ENCODE measurements around the gene APC2. TPM values are rescaled to one million over a fixed set of nuclear protein-coding genes. Genes with fewer than 3 reads are reported as not detected.
A peak's percentile ranks its signal among the peaks of the same experiment; 100 is the strongest.

APC2 gene
- total RNA-seq, 1 experiment from 2014 or later = 11.9 TPM

- Histone ChIP-seq H3K4me3 (ENCODE audit: low read depth in 2 of 2, low read length in 2 of 2) (peak overlapping the region; percentile 54 to 57), H3K36me3 (ENCODE audit: control insufficient read depth, insufficient read depth, low read length) (peaks cover 6% of the 10 kb centered on the region; the same call in 1 of the 2 replicates), H3K4me1 (ENCODE audit: control insufficient read depth, insufficient read depth, low read length) (peaks cover 18% of the 10 kb centered on the region), H3K27me3 (ENCODE audit: control insufficient read depth, insufficient read depth, low read length) (no peaks in the 10 kb centered on the region), H3K9me3 (ENCODE audit: control insufficient read depth, insufficient read depth, low read depth, low read length) (no peaks in the 10 kb centered on the region), H3K27ac (ENCODE audit: low read length) (peak overlapping the region; percentile 54)
- CTCF ChIA-PET = no interaction called here
- intact Hi-C loops (cut with micrococcal nuclease; ENCODE audit: unreplicated experiment) (no loop called here), in situ Hi-C loops (cut with HindIII; ENCODE audit: low pct_unique_long_range_greater_than_20kb, low sequenced_read_pairs) (no loop called here)
- no TSS peak for BruUV-seq (replicated peaks)
- DNase-seq (ENCODE audit: low read depth, low spot score) (no peak), ATAC-seq (peak; percentile 50)
- TF ChIP-seq TCF7L2 (IDR thresholded peaks at IDR 0.05; ENCODE audit: low read depth, low read length) (no peak), SIN3A (IDR thresholded peaks at IDR 0.05; ENCODE audit: borderline replicate concordance, insufficient read depth, low read depth, low read length) (no peak; the same call in 1 of the 2 replicates)
- POLR2A ChIA-PET = no interaction called here
Measured at GRCh38 chr19:1400281-1401137, 49.4 kb upstream of the APC2 start.

DNA sequence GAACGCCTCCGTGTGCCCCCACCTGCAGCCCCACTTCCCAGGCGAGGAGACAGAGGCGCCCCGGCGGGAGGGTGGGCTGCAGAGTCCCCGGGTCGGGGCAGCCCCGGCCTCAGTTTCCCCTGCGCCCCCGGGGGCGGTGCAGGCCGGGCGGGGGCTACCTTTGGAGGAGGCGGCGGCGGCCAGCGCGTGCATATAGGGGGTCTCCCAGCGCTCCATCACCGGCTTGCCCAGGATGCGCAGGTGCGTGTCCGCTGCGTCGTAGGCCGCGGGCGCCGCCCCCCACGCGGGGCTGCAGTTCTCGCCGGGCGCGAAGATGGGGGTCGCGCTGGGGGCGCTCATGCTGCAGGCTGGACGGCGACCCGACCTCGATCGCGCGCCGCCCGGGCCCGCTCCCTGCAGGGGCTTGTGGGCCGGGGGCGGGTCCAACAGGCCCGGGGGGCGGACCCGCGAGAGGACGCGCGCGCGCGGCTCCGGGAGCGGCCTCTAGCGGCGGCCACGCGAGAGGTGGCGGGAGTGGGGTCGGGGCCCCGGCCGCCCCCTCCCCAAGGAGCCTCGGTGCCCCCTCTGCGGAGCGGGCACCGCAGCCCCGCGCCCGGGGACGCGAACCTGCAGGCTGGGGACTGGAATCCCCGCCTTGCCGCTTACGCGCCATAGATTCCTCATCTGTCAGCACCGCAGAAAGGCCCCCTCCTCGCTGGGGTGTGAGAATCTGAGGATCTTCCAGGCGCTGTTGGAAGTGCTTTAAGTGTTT lies 48.6 kb upstream of the APC2 start, which contains the start of gene GAMT:
GAMT (minus strand) TSS at position 405 of the 751 bp plus-strand sequence; CDS start at position 339, 66 bp downstream.
- Histone ChIP-seq H3K4me3 (ENCODE audit: low read depth in 2 of 2, low read length in 2 of 2) (peak within 1 kb of the TSS; percentile 54 to 57), H3K4me1 (ENCODE audit: control insufficient read depth, insufficient read depth, low read length) (peaks cover 13% of the 10 kb centered on the region), H3K9me3 (ENCODE audit: control insufficient read depth, insufficient read depth, low read depth, low read length) (no peaks in the 10 kb centered on the region), H3K27ac (ENCODE audit: low read length) (peak within 1 kb of the TSS; percentile 54), H3K27me3 (ENCODE audit: control insufficient read depth, insufficient read depth, low read length) (no peaks in the 10 kb centered on the region), H3K36me3 (ENCODE audit: control insufficient read depth, insufficient read depth, low read length) (peaks cover 6% of the 10 kb centered on the region; the same call in 1 of the 2 replicates)
- in situ Hi-C loops (cut with HindIII; ENCODE audit: low pct_unique_long_range_greater_than_20kb, low sequenced_read_pairs) (no loop called here), intact Hi-C loops (cut with micrococcal nuclease; ENCODE audit: unreplicated experiment) (no loop called here)
- BruUV-seq (replicated peaks) = no TSS peak
- ChIA-PET CTCF (no interaction called here), POLR2A (no interaction called here)
- DNase-seq (ENCODE audit: low read depth, low spot score) (no peak), ATAC-seq (peak; percentile 75)
- peak; percentile 84; the same call in 1 of the 2 replicates for TF ChIP-seq CTCF (IDR thresholded peaks at IDR 0.05)
- no peak for TF ChIP-seq TCF7L2 (IDR thresholded peaks at IDR 0.05; ENCODE audit: low read depth, low read length)
- TF ChIP-seq SIN3A (IDR thresholded peaks at IDR 0.05; ENCODE audit: borderline replicate concordance, insufficient read depth, low read depth, low read length) = no peak
- no peak for TF ChIP-seq POLR2AphosphoS5 (IDR thresholded peaks at IDR 0.05; ENCODE audit: low read depth, low read length)
- TF ChIP-seq, protein P1, sequence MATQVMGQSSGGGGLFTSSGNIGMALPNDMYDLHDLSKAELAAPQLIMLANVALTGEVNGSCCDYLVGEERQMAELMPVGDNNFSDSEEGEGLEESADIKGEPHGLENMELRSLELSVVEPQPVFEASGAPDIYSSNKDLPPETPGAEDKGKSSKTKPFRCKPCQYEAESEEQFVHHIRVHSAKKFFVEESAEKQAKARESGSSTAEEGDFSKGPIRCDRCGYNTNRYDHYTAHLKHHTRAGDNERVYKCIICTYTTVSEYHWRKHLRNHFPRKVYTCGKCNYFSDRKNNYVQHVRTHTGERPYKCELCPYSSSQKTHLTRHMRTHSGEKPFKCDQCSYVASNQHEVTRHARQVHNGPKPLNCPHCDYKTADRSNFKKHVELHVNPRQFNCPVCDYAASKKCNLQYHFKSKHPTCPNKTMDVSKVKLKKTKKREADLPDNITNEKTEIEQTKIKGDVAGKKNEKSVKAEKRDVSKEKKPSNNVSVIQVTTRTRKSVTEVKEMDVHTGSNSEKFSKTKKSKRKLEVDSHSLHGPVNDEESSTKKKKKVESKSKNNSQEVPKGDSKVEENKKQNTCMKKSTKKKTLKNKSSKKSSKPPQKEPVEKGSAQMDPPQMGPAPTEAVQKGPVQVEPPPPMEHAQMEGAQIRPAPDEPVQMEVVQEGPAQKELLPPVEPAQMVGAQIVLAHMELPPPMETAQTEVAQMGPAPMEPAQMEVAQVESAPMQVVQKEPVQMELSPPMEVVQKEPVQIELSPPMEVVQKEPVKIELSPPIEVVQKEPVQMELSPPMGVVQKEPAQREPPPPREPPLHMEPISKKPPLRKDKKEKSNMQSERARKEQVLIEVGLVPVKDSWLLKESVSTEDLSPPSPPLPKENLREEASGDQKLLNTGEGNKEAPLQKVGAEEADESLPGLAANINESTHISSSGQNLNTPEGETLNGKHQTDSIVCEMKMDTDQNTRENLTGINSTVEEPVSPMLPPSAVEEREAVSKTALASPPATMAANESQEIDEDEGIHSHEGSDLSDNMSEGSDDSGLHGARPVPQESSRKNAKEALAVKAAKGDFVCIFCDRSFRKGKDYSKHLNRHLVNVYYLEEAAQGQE (IDR thresholded peaks at IDR 0.05; ENCODE audit: insufficient read depth in 1 of 2, low read depth in 2 of 2, low read length in 1 of 2) = no peak

Measured in Panc1 (cell line).